ENCODE measurements around the gene PFDN5. TPM values are rescaled to one million over a fixed set of nuclear protein-coding genes. Genes with fewer than 3 reads are reported as not detected.
"Not testable (repeated sequence)": the region's sequence is repeated elsewhere in the genome, so short reads cannot be mapped to it uniquely, and the experiment has no call there.

PFDN5 gene
- total RNA-seq, 1 donor from 2014 or later: 374 TPM

DNA sequence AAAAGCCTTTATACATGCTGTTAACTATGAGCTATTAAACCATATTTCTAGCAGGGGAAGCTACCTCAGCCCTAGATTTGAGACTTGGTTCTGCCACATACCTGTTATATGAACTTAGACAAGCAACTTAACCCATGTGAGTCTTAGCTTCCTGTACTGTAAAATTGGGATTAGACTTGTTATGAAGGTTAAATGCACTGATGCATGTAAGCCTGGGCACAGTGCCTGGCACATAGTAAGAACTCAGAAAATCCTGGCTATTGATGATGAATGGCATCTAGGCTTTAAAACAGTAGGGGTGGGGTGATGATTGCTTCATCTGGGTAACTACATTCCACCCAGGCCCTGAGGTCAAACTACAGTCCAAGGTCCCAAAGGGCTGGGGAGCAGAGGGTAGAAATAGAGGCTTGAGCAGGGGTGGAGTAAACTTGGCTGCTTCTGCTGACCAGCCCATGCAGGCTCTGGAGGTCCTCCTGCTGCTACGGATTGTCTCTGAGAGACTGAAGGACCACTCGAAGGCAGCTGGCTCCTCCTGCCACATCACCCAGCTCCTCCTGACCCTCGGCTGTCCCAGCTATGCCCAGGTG, 16.0 kb upstream of the PFDN5 start:
- DNase-seq: no peak
- intact Hi-C loops (cut with micrococcal nuclease): no loop called here
- no peak for ATAC-seq

DNA sequence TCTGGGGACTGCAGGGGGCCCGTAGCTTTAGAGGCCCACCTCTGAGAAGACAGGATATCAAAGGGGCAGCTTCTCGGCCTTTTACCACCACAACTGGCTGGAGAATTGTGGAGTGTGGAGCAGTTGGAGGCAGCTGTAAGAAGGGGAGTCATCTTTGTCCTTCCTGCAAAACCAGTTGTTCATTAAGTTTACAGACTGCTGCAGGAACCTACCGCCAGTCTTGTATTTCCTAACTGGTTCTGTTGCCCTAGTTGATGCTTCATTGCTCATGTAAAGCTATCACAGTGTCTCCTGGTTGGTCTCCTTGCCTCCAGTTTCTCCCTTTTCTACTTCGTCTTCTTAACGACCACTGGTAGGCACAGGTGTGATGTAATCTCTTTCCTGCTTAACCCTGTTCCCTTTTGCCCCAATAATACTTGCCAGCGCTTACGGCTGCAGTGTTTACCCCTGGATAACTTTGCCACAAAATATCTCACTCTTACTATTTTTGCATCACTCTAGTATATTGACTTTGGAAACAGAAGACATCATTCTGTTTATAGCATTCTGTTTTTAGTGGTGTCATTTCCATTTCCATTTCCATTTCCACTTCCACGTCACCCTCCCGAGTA, 15.3 kb upstream of the PFDN5 start:
- DNase-seq (no peak), ATAC-seq (no peak)
- intact Hi-C loops (cut with micrococcal nuclease): no loop called here

DNA sequence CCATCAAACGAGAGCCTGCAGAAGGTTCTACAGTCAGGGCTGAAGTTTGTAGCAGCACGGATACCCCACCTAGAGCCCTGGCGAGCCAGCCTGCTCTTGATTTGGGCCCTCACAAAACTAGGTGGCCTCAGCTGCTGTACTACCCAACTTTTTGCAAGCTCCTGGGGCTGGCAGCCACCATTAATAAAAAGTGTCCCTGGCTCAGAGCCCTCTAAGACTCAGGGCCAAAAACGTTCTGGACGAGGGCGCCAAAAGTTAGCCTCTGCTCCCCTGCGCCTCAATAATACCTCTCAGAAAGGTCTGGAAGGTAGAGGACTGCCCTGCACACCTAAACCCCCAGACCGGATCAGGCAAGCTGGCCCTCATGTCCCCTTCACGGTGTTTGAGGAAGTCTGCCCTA, 8.9 kb upstream of the PFDN5 start:
- ATAC-seq: peak; percentile 30
- DNase-seq: no peak
- intact Hi-C loops (cut with micrococcal nuclease): loop anchor here (5.0 kb wide), 1 partner anchor 74 kb away; no protein-coding TSS in a partner anchor

DNA sequence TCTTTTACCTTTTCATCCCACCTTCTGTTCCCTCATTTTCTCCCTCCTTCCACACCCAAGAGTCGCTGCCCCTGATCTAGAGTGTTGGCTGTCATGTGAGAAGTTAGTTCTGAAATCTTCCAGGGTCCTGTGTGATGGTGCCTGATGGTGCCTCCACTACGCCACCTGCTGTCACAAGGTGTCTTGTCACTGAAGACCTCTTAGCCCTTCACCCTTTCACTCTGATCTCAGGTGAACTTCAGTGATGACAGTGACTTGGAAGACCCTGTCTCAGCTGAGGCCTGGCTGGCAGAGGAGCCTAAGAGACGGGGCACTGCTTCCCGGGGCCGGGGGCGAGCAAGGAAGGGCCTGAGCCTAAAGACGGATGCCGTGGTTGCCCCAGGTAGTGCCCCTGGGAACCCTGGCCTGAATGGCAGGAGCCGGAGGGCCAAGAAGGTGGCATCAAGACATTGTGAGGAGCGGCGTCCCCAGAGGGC, 7.6 kb upstream of the PFDN5 start:
- intact Hi-C loops (cut with micrococcal nuclease): loop anchor here (5.0 kb wide), 1 partner anchor 75 kb away; no protein-coding TSS in a partner anchor
- DNase-seq: peak; percentile 78

DNA sequence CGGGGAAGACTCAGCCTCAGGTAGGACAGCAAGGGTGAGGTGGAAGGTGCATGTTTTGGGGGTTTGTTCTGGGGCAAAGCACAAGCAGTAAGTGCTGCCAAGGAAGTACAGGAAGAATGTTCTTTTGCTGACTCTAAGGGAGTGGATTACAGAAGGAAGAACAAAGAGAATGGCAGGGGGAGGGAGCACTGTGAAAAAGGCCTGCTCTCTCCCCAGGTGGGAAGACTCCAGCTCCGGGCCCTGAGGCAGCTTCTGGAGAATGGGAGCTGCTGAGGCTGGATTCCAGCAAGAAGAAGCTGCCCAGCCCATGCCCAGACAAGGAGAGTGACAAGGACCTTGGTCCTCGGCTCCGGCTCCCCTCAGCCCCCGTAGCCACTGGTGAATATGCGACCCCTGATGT, 7.0 kb upstream of the PFDN5 start:
- DNase-seq (no peak), ATAC-seq (no peak)
- intact Hi-C loops (cut with micrococcal nuclease): loop anchor here (5.0 kb wide), 1 partner anchor 76 kb away; no protein-coding TSS in a partner anchor

More for the DNA sequence above, 7.6 kb upstream of the PFDN5 start:
- ATAC-seq: peak; percentile 85

GRCh38 chr12:53289891-53290290, 5.5 kb upstream of the PFDN5 start:
- intact Hi-C loops (cut with micrococcal nuclease): loop anchor here (5.0 kb wide), 1 partner anchor 78 kb away; no protein-coding TSS in a partner anchor
- no peak for ATAC-seq
- DNase-seq: no peak

DNA sequence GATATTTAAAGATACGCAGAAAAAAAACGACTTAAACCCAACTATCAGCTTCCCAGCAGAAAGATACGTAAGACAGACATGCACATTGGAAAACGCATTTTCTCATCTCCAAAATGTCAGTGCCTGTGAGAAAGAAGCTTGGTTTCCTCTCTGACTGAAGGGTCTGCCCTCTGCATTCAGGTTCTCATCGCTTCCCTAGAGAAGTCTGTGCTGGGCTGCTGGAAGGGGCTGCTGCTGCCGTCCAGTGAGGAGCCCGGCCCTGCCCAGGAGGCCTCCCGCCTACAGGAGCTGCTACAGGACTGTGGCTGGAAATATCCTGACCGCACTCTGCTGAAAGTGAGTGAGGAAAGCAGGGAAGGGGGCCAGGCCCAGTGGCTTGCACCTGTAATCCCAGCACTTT, 4.7 kb upstream of the PFDN5 start:
- ATAC-seq (no peak), DNase-seq (no peak)
- intact Hi-C loops (cut with micrococcal nuclease): no loop called here

DNA sequence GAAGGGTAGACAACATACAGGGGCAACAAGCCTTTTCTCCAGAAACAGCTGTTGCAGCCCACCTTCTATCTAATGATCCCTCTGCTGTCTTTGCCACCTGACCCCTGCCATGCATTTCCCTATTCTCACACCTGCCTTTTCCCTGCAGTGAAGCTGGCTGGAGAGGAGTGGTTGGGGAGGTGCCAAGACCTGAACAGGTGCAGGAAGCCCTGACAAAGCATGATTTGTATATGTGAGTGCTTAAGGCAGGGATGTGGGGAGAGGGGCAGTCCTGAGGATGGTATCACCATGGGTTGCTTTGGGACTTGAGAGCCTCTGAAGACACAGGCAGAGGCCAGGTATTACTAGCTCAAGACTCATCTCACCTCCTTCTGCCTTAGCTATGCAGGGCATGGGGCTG, 2.9 kb upstream of the PFDN5 start:
- intact Hi-C loops (cut with micrococcal nuclease): no loop called here
- ATAC-seq (no peak), DNase-seq (no peak)

- ATAC-seq (no peak), DNase-seq (no peak)
- intact Hi-C loops (cut with micrococcal nuclease): no loop called here
Observed at GRCh38 chr12:53295891-53296219, 513 bp downstream of the PFDN5 start.

- ATAC-seq; DNase-seq; intact Hi-C loops (cut with micrococcal nuclease): not testable (repeated sequence)
Observed at GRCh38 chr12:53297106-53297505, 1.8 kb downstream of the PFDN5 start.

DNA sequence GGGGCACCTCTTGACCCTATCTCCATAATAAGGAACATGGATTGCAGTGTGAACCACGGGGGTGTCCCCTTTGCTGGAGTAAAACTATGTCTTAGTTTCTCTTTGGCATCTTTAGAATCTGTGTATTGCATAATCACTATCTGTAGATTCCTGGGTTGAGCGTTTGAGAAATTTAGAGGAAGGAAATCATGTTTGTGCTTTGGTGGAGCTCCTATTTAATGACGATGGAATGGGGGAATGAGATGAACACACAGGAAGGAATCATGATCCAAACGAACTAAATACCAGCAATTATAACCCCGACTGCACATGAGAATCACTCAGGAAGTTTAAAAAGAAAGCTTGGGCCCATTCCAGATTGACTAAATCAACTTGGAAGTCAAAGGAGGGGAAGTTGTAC, 2.8 kb downstream of the PFDN5 start:
- no peak for DNase-seq
- no peak for ATAC-seq
- intact Hi-C loops (cut with micrococcal nuclease): no loop called here

- intact Hi-C loops (cut with micrococcal nuclease): no loop called here
Observed at GRCh38 chr12:53299101-53299453, 3.7 kb downstream of the PFDN5 start.

GRCh38 chr12:53299454-53300180, 4.3 kb downstream of the PFDN5 start, which contains the start of gene MYG1:
TSS of gene MYG1 (plus strand) at chr12:53299695. CDS start at chr12:53299738, 43 bp downstream.
- ATAC-seq (peak; percentile 81), DNase-seq (peak; percentile 91)
- intact Hi-C loops (cut with micrococcal nuclease): no loop called here

More at GRCh38 chr12:53299101-53299453, 3.7 kb downstream of the PFDN5 start:
- DNase-seq: no peak
- peak; percentile 2 for ATAC-seq

- DNase-seq (no peak), ATAC-seq (no peak)
- intact Hi-C loops (cut with micrococcal nuclease): no loop called here
Observed at GRCh38 chr12:53300187-53300586, 4.8 kb downstream of the PFDN5 start.

DNA sequence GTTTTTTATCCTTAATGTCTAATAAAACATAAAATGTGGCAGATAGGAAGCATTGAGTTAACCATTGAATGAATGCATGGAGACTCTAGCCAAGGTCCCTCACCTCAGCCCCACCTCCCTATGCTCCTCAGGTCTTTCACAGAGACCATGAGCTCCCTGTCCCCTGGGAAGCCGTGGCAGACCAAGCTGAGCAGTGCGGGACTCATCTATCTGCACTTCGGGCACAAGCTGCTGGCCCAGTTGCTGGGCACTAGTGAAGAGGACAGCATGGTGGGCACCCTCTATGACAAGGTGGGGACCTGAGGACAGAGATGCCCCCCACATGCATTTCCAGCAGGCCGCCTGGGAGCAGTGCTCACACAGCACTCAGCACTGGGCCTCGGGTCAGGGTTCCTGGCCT, 7.6 kb downstream of the PFDN5 start:
- DNase-seq (no peak), ATAC-seq (no peak)
- intact Hi-C loops (cut with micrococcal nuclease): no loop called here

GRCh38 chr12:53306826-53307225, 11.5 kb downstream of the PFDN5 start:
- DNase-seq (no peak), ATAC-seq (no peak)
- intact Hi-C loops (cut with micrococcal nuclease): no loop called here

DNA sequence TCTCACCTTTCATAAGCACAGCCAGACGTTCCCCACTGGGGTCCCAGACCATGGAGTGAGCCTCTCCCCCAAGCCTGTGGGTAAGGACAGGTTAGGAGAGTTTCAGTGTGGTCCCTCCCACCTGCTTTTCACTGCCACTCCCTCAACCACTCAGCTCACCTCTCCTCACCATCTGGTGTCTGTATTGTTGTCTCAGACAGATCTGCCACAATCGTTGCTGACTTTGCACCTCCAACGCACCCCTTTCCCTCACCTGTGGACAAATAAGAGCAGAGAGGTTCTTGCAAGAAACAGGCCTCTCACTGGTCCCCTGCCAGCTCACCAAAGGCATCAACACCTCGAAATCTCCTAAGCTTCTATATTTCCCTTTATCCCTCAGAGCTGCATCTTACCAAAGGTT, 12.9 kb downstream of the PFDN5 start:
- intact Hi-C loops (cut with micrococcal nuclease): no loop called here
- no peak for DNase-seq
- no peak for ATAC-seq

GRCh38 chr12:53313996-53314395, 18.7 kb downstream of the PFDN5 start:
- ATAC-seq: no peak
- no peak for DNase-seq
- intact Hi-C loops (cut with micrococcal nuclease): no loop called here

- intact Hi-C loops (cut with micrococcal nuclease): loop anchor here (5.0 kb wide), 1 partner anchor 182 kb away; the partner anchor contains the start of gene TARBP2
- DNase-seq (no peak), ATAC-seq (no peak)
Observed at GRCh38 chr12:53320352-53321195, 25.2 kb downstream of the PFDN5 start.
